CD8-positive, alpha-beta memory T cell (primary cell): ENCODE results near the gene FOXC2. TPM values are rescaled to one million over a fixed set of nuclear protein-coding genes. Genes with fewer than 3 reads are reported as not detected.

Experiments used
- CTCF ChIA-PET: fragments of 350-600 bp; sonication (Branson Sonifier 250); formaldehyde crosslinking; loops from one replicate; lab custom pipeline; 2021; ENCODE audit warnings: antibody characterized with exemption; lab: Charles Lee
- POLR2A ChIA-PET: fragments of 350-600 bp; sonication (Branson Sonifier 250); formaldehyde crosslinking; loops from one replicate; lab custom pipeline; 2021; ENCODE audit warnings: antibody characterized with exemption; lab: Charles Lee
- DNase-seq, 5 donors: peaks; one replicate each; pipeline versions ENCODE4 v3.0.0 to v3.0.0-alpha.2; 2020 to 2022; ENCODE audit warnings: mixed read lengths in 1 of 5
- H3K27ac ChIP-seq: one replicate; pipeline ENCODE4 v1.7.0; 2013; ENCODE audit warnings: low read depth, mild to moderate bottlenecking, low read length, moderate library complexity
- H3K27me3 ChIP-seq: 2 replicates; pipeline ENCODE4 v1.7.0; 2013; ENCODE audit warnings: low read length, mild to moderate bottlenecking; ENCODE audit not compliant: insufficient read depth, poor library complexity, severe bottlenecking
- H3K36me3 ChIP-seq: 2 replicates; pipeline ENCODE4 v1.7.0; 2013; ENCODE audit warnings: mild to moderate bottlenecking, low read length, moderate library complexity; ENCODE audit not compliant: insufficient read depth
- H3K4me1 ChIP-seq: 2 replicates; pipeline ENCODE4 v1.7.0; 2013; ENCODE audit warnings: mild to moderate bottlenecking, low read length, moderate library complexity; ENCODE audit not compliant: insufficient read depth
- H3K4me3 ChIP-seq: 2 replicates; pipeline ENCODE4 v1.7.0; 2013; ENCODE audit warnings: mild to moderate bottlenecking, low read length
- H3K9me3 ChIP-seq: 2 replicates; pipeline ENCODE4 v1.7.0; 2013; ENCODE audit warnings: mild to moderate bottlenecking, low read length
- H3K27ac Mint-ChIP-seq, 8 donors: one replicate each; pipeline ENCODE4 v1.8.0; 2020 to 2021; ENCODE audit warnings: mixed read lengths in 8 of 8, mild to moderate bottlenecking in 6 of 8, inconsistent platforms in 3 of 8, moderate library complexity in 3 of 8
- H3K27me3 Mint-ChIP-seq, 2 donors: one replicate each; pipeline ENCODE4 v1.8.0; 2020 to 2021; ENCODE audit warnings: mixed read lengths in 2 of 2, mild to moderate bottlenecking in 1 of 2, moderate library complexity in 1 of 2
- H3K36me3 Mint-ChIP-seq, 3 donors: one replicate each; pipeline ENCODE4 v1.8.0; 2020 to 2021; ENCODE audit warnings: mixed read lengths in 3 of 3, inconsistent platforms in 1 of 3, mild to moderate bottlenecking in 1 of 3
- H3K4me1 Mint-ChIP-seq, 3 donors: one replicate each; pipeline ENCODE4 v1.8.0; 2020 to 2021; ENCODE audit warnings: mixed read lengths in 3 of 3, inconsistent platforms in 1 of 3, mild to moderate bottlenecking in 1 of 3
- H3K4me3 Mint-ChIP-seq, 7 donors: one replicate each; pipeline ENCODE4 v1.8.0; 2020 to 2021; ENCODE audit warnings: mixed read lengths in 7 of 7, mild to moderate bottlenecking in 6 of 7, moderate library complexity in 4 of 7, inconsistent platforms in 2 of 7
- H3K9me3 Mint-ChIP-seq, 5 donors: one replicate each; pipeline ENCODE4 v1.8.0; 2020 to 2022; ENCODE audit warnings: mixed read lengths in 5 of 5, mild to moderate bottlenecking in 3 of 5, moderate library complexity in 2 of 5, inconsistent platforms in 1 of 5
- polyA plus RNA-seq: library from polyadenylated mRNA; unstranded; fragments of 300-500 nt; fragmentation: Illumina TruSeq; gene quantifications from one replicate; pipeline ENCODE4 v1.2.3, GENCODE V29; 2021
- total RNA-seq, 2 experiments: library from RNA; stranded (reverse); gene quantifications; one replicate each; pipeline ENCODE4 v1.2.3, GENCODE V29; 2021

Gene FOXC2
- total and polyA plus RNA-seq, 3 experiments from 2014 or later, result not detected

DNA sequence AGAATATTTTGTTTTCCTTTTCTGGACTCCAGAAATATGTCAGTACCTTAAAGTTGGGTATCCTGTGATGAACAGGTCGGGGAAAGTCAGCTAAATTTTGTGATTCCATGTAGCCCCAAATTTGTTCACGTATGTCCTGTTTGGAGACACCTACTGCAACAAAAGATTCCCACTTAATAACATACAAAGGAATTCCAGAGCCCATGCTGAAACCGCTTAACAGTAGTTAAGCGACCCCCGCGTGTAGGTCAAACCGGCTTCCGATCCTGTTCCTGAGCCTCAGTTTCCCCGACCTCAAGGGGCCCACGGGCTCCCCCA, 12.1 kb upstream of the FOXC2 start:
- peaks cover 6% of the 10 kb centered on the region for H3K27me3 ChIP-seq
- H3K4me1 ChIP-seq, result peaks cover 13% of the 10 kb centered on the region
- ChIA-PET CTCF (interaction anchor here (1.1 kb wide), 1 partner anchor 10 kb away, joined by 3 read pairs; no protein-coding TSS in a partner anchor), POLR2A (no interaction called here)
- no peak for DNase-seq
- H3K27ac ChIP-seq, result peak overlapping the region; percentile 93
- peak overlapping the region; percentile 80 for H3K4me3 ChIP-seq
- Mint-ChIP-seq H3K27me3 (peaks cover 5 to 17% of the 10 kb centered on the region in 2 donors), H3K4me3 (peak overlapping the region; percentile 87 to 99 (median 93)), H3K9me3 (no peaks in the 10 kb centered on the region), H3K4me1 (peaks cover 22 to 37% (median 35%) of the 10 kb centered on the region in 3 donors), H3K36me3 (peaks cover 0 to 31% (median 2%) of the 10 kb centered on the region in 3 donors), H3K27ac (peak overlapping the region; percentile 91 to 100 (median 97))
- no peaks in the 10 kb centered on the region for H3K36me3 ChIP-seq
- H3K9me3 ChIP-seq, result no peaks in the 10 kb centered on the region

DNA sequence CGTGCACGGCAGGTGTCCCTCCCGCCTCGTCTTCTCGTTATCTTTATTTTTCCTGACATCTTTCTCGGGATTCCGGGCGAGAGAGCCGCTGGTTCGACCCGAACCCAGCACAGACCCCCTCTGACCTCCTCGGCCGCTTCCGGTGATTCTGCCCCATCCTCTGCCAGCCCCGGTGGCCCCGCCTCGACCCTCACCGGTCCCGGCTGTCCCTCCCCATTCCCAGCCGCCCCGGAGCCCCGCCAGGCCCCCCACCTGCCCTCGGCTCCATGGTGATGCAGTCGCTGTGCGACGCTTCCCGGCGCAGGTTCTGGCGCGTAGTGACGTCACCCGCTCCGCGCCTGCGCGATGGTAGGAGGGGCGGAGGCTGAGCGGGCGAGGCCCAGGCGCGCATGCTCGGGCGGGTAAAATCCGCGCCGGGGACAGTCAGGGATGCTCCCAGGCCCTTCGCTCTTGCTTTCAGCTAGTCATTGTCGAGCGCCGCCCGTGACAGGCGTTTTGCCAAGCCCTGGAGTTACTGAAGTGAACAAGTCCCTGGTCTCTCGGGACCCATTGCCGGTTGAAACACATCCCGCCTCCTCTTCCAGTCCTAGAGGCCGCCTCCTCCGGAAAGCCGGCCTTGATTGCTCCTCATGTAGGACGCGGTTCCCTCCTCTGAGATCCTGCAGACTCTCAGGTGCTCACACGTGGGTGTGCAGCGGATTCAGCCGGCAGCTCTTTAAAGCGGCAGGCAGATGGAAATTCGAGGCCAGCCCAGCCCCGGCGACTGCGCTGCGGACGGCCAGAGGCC, 11.5 kb upstream of the FOXC2 start, which contains the start of gene MTHFSD:
Gene MTHFSD, minus strand, starts transcription at position 319 of the 787 bp plus-strand sequence. Its CDS starts 51 bp downstream, at position 268.
- Histone ChIP-seq H3K36me3 (no peaks in the 10 kb centered on the region), H3K27ac (peak within 1 kb of the TSS; percentile 93), H3K4me3 (peak within 1 kb of the TSS; percentile 80), H3K9me3 (no peaks in the 10 kb centered on the region), H3K4me1 (peaks cover 13% of the 10 kb centered on the region), H3K27me3 (peaks cover 6% of the 10 kb centered on the region)
- Mint-ChIP-seq H3K4me3 (peak within 1 kb of the TSS; percentile 87 to 99 (median 93)), H3K27ac (peak within 1 kb of the TSS; percentile 91 to 100 (median 97)), H3K36me3 (peaks cover 0 to 29% (median 2%) of the 10 kb centered on the region in 3 donors), H3K9me3 (no peaks in the 10 kb centered on the region), H3K27me3 (peaks cover 5 to 18% of the 10 kb centered on the region in 2 donors), H3K4me1 (peaks cover 22 to 37% (median 35%) of the 10 kb centered on the region in 3 donors)
- DNase-seq, result peak; percentile 94 to 96 (median 95)
- CTCF ChIA-PET, result interaction anchor here (1.1 kb wide), 1 partner anchor 10 kb away, joined by 3 read pairs; no protein-coding TSS in a partner anchor
- POLR2A ChIA-PET, result no interaction called here

DNA sequence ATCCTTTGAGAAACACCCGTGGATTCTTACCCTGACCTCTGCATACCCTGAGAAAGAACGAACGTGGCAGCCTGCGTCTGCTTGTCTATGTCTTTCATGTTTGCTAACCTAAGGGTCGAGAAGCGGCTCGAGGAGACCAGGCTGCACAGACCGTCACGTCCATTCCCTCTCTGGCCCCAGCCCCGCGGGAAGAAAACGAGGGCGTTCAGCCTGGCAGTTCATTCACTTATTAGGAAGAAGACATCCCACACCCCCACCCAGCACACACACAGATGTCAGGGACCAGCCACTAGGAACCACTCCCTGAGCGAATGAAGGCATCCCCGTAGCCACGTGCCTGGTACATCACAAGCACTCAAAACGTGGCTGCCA, 10.9 kb upstream of the FOXC2 start:
- H3K27me3 ChIP-seq, result peaks cover 6% of the 10 kb centered on the region
- H3K27ac Mint-ChIP-seq, result peak overlapping the region; percentile 91 to 100 (median 97)
- H3K4me1 Mint-ChIP-seq, result peaks cover 22 to 37% (median 35%) of the 10 kb centered on the region in 3 donors
- peak overlapping the region; percentile 87 to 99 (median 93) for H3K4me3 Mint-ChIP-seq
- peaks cover 13% of the 10 kb centered on the region for H3K4me1 ChIP-seq
- no peaks in the 10 kb centered on the region for H3K36me3 ChIP-seq
- H3K27ac ChIP-seq, result peak overlapping the region; percentile 93
- H3K9me3 ChIP-seq, result no peaks in the 10 kb centered on the region
- POLR2A ChIA-PET, result no interaction called here
- peak in 1 of 5 donors; percentile 40 for DNase-seq
- CTCF ChIA-PET, result interaction anchor here (1.1 kb wide), 1 partner anchor 9 kb away, joined by 3 read pairs; no protein-coding TSS in a partner anchor
- no peaks in the 10 kb centered on the region for H3K9me3 Mint-ChIP-seq
- peak overlapping the region; percentile 80 for H3K4me3 ChIP-seq
- peaks cover 0 to 23% (median 2%) of the 10 kb centered on the region in 3 donors for H3K36me3 Mint-ChIP-seq
- peaks cover 7 to 21% of the 10 kb centered on the region in 2 donors for H3K27me3 Mint-ChIP-seq

DNA sequence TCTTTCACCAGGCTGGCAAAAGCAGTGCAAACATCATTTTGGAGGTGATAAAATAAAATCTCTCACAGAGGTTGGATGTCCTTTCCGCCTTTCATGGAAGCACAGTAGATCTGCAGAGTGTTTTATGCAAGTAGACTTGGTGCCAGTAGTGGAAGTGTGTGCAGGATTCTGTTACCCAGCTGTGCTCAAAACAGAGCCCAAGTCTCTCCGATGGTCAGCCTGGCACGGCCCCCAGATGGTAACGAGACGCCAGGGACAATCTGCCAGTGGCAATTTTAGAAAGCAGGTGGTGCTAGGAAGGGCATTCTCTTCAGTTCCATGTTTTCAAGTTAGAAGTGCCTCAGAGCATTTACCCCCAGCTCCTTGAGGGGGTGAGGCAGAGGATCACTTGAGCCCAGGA, 10.1 kb upstream of the FOXC2 start:
- no peak for DNase-seq
- peaks cover 14% of the 10 kb centered on the region for H3K27me3 ChIP-seq
- no peak overlapping the region for H3K4me3 ChIP-seq
- Mint-ChIP-seq H3K4me1 (peaks cover 22 to 37% (median 35%) of the 10 kb centered on the region in 3 donors), H3K4me3 (peak overlapping the region in 5 of 7 donors; percentile 83 to 93 (median 88)), H3K27me3 (peaks cover 13 to 27% of the 10 kb centered on the region in 2 donors), H3K9me3 (no peaks in the 10 kb centered on the region), H3K36me3 (peaks cover 0 to 17% (median 2%) of the 10 kb centered on the region in 3 donors), H3K27ac (peak overlapping the region in 4 of 8 donors; percentile 41 to 91 (median 54))
- no peaks in the 10 kb centered on the region for H3K9me3 ChIP-seq
- ChIA-PET POLR2A (no interaction called here), CTCF (no interaction called here)
- H3K27ac ChIP-seq, result no peak overlapping the region
- H3K36me3 ChIP-seq, result no peaks in the 10 kb centered on the region
- peaks cover 13% of the 10 kb centered on the region for H3K4me1 ChIP-seq

DNA sequence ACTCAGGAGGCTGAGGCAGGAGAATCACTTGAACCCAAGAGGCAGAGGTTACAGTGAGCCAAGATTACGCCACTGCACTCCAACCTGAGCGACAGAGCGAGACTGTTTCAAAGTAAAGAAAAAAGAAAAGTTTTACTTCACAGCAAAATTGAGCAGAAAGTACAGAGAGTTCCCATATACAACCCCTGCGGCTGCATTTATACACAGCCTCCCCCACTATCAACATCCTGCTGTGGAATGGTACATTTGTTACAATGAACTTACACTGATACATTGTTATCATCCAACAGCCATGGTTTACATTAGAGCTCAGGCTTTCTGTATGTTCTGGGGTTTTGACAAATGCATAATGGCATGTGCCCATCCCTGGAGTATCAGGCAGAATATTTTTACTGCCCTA, 9.0 kb upstream of the FOXC2 start:
- peaks cover 20 to 32% (median 31%) of the 10 kb centered on the region in 3 donors for H3K4me1 Mint-ChIP-seq
- H3K27ac ChIP-seq, result no peak overlapping the region
- no peak overlapping the region for H3K27ac Mint-ChIP-seq
- peaks cover 13% of the 10 kb centered on the region for H3K4me1 ChIP-seq
- peaks cover 16 to 37% of the 10 kb centered on the region in 2 donors for H3K27me3 Mint-ChIP-seq
- ChIA-PET POLR2A (no interaction called here), CTCF (no interaction called here)
- peaks cover 14% of the 10 kb centered on the region for H3K27me3 ChIP-seq
- DNase-seq, result no peak
- H3K36me3 ChIP-seq, result no peaks in the 10 kb centered on the region
- no peaks in the 10 kb centered on the region for H3K9me3 Mint-ChIP-seq
- H3K9me3 ChIP-seq, result no peaks in the 10 kb centered on the region
- no peak overlapping the region for H3K4me3 ChIP-seq
- H3K4me3 Mint-ChIP-seq, result peak overlapping the region in 1 of 7 donors; percentile 75
- peaks cover 0 to 11% (median under 1%) of the 10 kb centered on the region in 3 donors for H3K36me3 Mint-ChIP-seq

DNA sequence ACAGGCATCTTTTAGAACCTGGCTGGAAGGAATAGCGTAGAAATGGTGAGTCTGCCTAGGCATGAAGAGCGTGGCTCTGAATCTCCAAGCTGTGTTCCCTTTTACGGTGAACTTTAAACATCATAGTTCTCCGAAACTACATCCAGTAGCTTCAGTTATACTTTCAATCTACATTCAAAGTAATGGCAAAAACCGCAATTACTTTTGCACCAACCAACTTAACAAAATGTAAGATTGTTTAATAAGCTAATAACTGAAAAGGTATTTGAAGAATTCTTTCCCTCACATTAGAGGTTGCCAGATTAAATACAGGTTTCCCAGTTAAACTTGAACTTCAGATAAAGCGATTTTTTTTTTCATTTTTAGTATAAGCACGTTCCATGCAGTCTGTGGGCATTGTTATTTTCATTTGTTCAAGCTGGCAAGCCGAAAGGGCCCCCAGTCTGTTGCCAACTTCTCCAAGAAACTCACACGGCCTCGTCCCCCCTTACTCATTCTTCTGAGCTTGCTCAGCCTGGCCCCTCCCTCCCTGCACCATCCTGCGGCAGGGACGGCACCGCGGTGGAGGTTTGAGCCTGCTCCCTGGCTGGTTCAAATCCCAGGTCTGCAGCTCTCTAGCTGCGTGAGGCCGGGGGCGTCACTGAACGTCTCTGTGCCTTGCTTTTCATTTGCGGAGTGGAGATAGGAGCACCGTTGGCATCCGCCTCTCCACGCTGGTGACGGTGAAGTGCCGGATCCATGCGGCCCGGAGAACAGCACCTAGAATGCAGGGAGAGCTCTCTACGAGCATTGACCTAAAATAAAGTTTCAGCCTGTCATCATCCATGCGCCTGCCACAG, 8.1 kb upstream of the FOXC2 start:
- Histone ChIP-seq H3K4me1 (peaks cover 17% of the 10 kb centered on the region), H3K9me3 (no peaks in the 10 kb centered on the region), H3K36me3 (no peaks in the 10 kb centered on the region), H3K4me3 (no peak overlapping the region), H3K27ac (no peak overlapping the region), H3K27me3 (peaks cover 18% of the 10 kb centered on the region)
- Mint-ChIP-seq H3K27me3 (peaks cover 23 to 44% of the 10 kb centered on the region in 2 donors), H3K4me1 (peaks cover 20 to 29% (median 29%) of the 10 kb centered on the region in 3 donors), H3K27ac (no peak overlapping the region), H3K4me3 (peak overlapping the region in 1 of 7 donors; percentile 75), H3K36me3 (peaks cover 0 to 8% (median 0%) of the 10 kb centered on the region in 3 donors), H3K9me3 (no peaks in the 10 kb centered on the region)
- DNase-seq, result no peak
- POLR2A ChIA-PET, result no interaction called here
- CTCF ChIA-PET, result no interaction called here

DNA sequence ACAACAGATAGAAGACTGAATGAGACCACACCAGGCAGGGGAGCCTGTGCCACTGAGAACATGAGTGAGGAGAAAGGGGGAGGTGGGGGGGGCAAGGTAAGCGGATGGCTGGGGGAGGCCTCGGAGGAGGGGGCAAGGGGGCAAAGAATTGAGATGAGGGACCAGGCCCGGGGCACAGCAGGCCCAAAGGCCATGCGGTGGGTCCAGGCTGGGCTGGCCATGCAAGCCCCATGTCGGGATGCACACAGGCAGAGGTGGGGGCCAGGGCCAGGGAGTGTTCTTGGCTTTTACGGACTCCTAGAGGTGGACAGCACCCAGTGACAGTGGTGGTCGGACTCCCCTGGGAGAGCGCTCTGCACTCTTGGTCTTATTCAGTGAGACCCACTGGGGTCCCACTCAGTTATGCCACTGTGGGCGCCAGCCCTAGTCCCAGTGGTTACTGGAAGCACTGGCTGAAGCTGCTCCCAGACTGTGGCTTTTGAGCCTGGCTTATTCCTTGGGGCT, 6.8 kb upstream of the FOXC2 start:
- Histone ChIP-seq H3K4me1 (peaks cover 18% of the 10 kb centered on the region), H3K27ac (no peak overlapping the region), H3K9me3 (no peaks in the 10 kb centered on the region), H3K36me3 (no peaks in the 10 kb centered on the region), H3K4me3 (no peak overlapping the region), H3K27me3 (peaks cover 28% of the 10 kb centered on the region)
- Mint-ChIP-seq H3K4me1 (peaks cover 19 to 28% (median 28%) of the 10 kb centered on the region in 3 donors), H3K4me3 (peak overlapping the region in 1 of 7 donors; percentile 38), H3K27me3 (peaks cover 34 to 57% of the 10 kb centered on the region in 2 donors), H3K9me3 (no peaks in the 10 kb centered on the region), H3K36me3 (peaks cover 0 to 4% (median 0%) of the 10 kb centered on the region in 3 donors), H3K27ac (peak overlapping the region in 1 of 8 donors; percentile 40)
- ChIA-PET CTCF (no interaction called here), POLR2A (no interaction called here)
- DNase-seq, result no peak
